ENCODE data around the gene TNRC6C. TPM values are rescaled to one million over a fixed set of nuclear protein-coding genes. Genes with fewer than 3 reads are reported as not detected.

The TNRC6C gene
- total and polyA plus RNA-seq, 9 of the 15 experiments (the other 6 are each of a cell fraction or from before 2014, with no cell fraction given): 0.20 to 4.9 (median 2.3) TPM

GRCh38 chr17:77944390-77945222, 13.9 kb upstream of the TNRC6C start:
- Histone ChIP-seq H3K27me3 (ENCODE audit: control insufficient read depth in 2 of 2, insufficient read depth in 2 of 2, low read length in 2 of 2) (peaks cover 63 to 77% of the 10 kb centered on the region in 2 experiments), H3K27ac (ENCODE audit: extremely low read depth, low read depth, low read length) (no peak overlapping the region), H4K20me1 (replicated peaks; ENCODE audit: control insufficient read depth, insufficient read depth, low read length) (no peaks in the 10 kb centered on the region), H3K36me3 (ENCODE audit: control insufficient read depth, insufficient read depth, low read length) (no peaks in the 10 kb centered on the region), H3K4me3 (no peak overlapping the region), H3K4me2 (ENCODE audit: insufficient read depth, low read length) (no peak overlapping the region), H2AFZ (ENCODE audit: low read depth, low read length) (no peak overlapping the region), H3K9me1 (ENCODE audit: control insufficient read depth, insufficient read depth, low read length) (no peaks in the 10 kb centered on the region), H3K9ac (ENCODE audit: insufficient read depth in 1 of 2, low read depth in 2 of 2, low read length in 2 of 2) (no peak overlapping the region), H3K9me3 (replicated peaks; ENCODE audit: control insufficient read depth, insufficient read depth, low read depth, low read length) (no peaks in the 10 kb centered on the region), H3K4me1 (replicated peaks in 1 of 2; ENCODE audit: control insufficient read depth in 2 of 2, insufficient read depth in 2 of 2, low read length in 2 of 2) (no peaks in the 10 kb centered on the region), H3K79me2 (ENCODE audit: control insufficient read depth, insufficient read depth, low read length) (no peaks in the 10 kb centered on the region)
- BruUV-seq (replicated peaks): no TSS peak
- no peak for ATAC-seq
- POLR2A ChIA-PET: interaction anchor here (1.6 to 2.2 kb wide), 2 partner anchors 11 to 14 kb away, joined by 6 to 9 read pairs; partner anchors contain the start of gene TNRC6C
- in situ Hi-C loops (cut with MboI): no loop called here
- CTCF ChIA-PET (ENCODE audit: low intra/inter-chr PET ratio): no interaction called here
- no peak for FAIRE-seq
- under 1% methylated on average over 12 of the region's 12 CpGs for WGBS (ENCODE audit: insufficient coverage, low coverage, missing lambda C conversion rate)
- intact Hi-C loops (cut with micrococcal nuclease): no loop called here
- DNase-seq (ENCODE audit: extremely low read depth in 1 of 4, low spot score in 3 of 4): no peak
- TF ChIP-seq ARID4B (CRISPR knock-in tag; IDR thresholded peaks at IDR 0.05): no peak
- no peak for TF ChIP-seq ASH1L (IDR thresholded peaks at IDR 0.05; ENCODE audit: borderline replicate concordance, low read depth, partially characterized antibody)
- no peak for TF ChIP-seq SPI1 (IDR thresholded peaks at IDR 0.05; ENCODE audit: borderline replicate concordance, low read depth, low read length)
- TF ChIP-seq THAP7 (CRISPR knock-in tag; IDR thresholded peaks at IDR 0.05): no peak
- TF ChIP-seq ZNF778 (CRISPR knock-in tag; IDR thresholded peaks at IDR 0.05): no peak
- TF ChIP-seq ELF1 (tag; IDR thresholded peaks at IDR 0.05): no peak
- TF ChIP-seq ZHX1 (conservative IDR thresholded peaks at IDR 0.05; ENCODE audit: low read length): no peak
- TF ChIP-seq BMI1 (IDR thresholded peaks at IDR 0.05; ENCODE audit: low read length): no peak
- TF ChIP-seq KDM4B (IDR thresholded peaks at IDR 0.05; ENCODE audit: borderline replicate concordance in 2 of 2, low read depth in 1 of 2): no peak
- no peak for TF ChIP-seq ZNF668 (CRISPR knock-in tag; IDR thresholded peaks at IDR 0.05)
